GM21360 (cell line): Measurements from ENCODE around the gene CNOT11.
"Not testable (repeated sequence)": the region's sequence is repeated elsewhere in the genome, so short reads cannot be mapped to it uniquely, and the experiment has no call there.

ENCODE experiments used
- ATAC-seq: cut with Tn5 transposase; IDR thresholded peaks from one replicate; pipeline ENCODE4 v1.9.1; 2021; ENCODE audit warnings: mild to moderate bottlenecking, moderate library complexity; ENCODE audit not compliant: unreplicated experiment

Gene CNOT11

DNA sequence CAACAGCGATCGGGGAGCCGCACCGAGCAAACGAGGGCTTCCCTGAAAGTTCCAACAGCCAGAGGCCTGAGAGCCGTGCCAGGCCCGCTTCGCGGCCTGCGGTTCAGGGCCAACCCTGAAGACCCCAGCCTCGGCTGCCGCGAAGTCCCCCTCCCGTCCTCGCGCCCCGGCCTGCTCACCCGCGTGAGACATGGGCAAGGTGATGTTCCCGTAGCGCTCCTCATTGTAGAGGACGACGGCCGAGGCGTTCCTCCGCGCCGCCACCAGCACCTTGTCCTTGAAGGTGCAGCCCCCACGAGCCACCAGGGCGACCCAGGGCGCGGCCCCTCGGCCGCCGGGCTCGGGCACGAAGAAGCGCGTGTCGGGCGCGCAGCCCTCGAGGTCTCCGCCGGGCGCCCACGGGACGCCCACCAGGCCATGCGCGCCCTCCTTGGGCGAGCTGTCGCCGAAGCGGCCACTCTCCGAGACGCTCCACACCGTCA, 55.3 kb downstream of the CNOT11 start:
- no peak for ATAC-seq

DNA sequence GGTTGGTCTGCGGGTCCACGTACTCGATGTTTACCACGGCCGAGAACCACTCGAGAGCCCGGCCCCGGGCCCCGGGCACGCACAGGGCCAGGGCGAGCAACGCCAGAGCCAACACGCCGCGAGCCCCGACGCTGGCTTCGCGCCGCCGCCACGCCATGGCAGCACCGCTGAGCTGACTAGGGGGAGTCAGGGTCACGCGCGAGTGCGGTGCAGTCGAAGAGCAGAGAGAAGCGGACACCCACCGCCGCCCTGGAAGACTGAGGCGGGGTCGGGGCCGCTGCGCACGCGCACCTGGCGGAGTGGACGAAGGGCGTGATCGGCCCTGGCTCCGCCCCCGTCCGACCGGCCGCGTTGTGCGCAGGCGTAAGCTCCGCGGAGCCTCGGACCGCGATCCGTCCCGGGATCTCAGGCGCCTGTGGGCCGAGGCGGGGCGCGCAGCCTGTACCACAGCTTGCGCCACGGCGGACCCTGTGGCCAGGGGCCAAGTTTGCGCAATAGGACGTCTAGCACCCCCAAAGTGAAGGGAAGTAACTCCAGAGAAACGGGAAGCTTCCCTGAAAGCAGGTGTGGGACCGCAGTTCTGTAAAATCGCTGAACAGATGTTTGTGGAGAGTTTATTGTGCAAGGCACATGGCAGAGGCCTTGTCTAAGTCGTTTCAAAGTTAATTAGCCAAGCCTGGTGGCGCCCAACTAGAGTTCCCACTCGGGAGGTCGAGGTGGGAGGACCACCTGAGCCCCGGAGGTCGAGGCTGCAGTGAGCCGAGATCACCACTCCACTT, 55.9 kb downstream of the CNOT11 start, which contains the start of gene RNF149:
RNF149 (minus strand) TSS at position 270 of the 779 bp plus-strand sequence; CDS start at position 157, 113 bp downstream.
- peak; percentile 64 for ATAC-seq

DNA sequence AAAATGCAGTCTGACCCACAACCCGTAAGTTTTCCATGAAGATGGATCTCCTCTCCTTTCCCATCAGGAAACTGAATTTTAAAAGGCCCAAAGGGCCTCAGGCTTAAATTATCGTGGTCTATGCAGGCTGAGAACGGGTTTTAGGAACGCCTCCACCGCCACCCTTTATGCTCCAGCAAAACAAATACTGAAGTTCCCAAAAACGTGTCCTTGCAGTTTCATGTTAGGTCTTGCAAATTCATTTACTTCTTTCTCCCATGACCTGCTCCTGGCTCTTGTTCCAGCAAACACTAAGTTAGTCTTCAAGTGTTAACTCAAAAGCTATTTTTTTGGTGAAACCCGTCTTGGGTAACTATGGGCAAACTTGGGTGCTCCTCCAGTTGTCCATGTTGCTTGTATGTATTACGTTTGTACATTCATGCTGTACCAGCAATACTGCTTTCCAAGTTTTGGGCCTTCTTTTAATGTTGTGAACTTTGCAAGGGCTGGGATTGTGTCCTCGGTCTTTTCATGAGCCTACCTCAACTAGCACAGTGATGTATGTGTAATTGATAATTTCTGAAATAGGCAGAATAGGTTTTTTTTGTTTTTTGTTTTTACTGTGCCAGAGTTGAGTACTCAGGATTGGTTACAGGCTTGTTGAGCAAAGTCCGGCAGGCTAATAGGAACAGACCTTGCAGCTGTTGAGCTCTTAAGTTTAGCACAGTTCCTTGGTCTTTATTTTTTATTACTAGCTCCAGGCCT, 57.6 kb downstream of the CNOT11 start:
- ATAC-seq: no peak

DNA sequence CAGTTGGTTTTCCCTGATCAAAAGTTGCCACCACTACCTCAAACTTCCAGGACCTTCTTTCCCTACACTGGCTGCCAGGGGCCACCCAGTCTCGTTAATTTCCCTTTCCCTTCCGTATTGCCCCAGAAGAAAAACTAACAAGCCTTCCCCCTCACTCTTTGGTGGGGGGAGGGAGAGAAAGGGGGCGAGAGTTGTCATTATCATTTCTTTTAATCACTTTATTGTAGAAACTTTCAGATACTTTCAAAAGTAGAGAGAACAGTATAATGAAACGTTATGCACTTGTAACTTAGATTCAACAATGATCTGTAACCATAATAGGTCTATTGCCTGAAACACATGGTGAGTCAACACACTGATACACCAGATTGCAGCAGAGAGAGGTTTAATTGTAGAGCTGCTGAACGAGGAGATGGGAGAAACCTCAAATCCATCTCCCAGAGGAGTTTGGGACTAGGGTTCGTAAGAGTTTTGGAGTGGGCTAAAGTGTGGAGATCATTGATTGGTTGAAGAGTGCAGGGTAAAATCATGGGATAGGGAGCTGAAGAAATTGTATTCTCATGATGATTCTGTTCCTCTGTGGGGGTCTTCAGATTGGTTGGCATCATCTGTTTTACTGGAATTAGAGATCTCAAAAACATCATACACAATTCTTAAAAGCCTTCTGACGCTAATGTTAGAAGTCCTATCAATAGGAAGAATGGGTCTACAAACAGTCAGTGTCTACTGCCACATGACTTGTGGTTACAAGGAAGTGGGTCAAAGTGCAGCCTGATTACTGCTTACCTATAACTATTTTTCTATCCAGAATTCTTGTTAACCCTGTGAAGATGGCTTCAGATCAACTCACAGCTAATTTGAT, 58.4 kb downstream of the CNOT11 start:
- no peak for ATAC-seq

DNA sequence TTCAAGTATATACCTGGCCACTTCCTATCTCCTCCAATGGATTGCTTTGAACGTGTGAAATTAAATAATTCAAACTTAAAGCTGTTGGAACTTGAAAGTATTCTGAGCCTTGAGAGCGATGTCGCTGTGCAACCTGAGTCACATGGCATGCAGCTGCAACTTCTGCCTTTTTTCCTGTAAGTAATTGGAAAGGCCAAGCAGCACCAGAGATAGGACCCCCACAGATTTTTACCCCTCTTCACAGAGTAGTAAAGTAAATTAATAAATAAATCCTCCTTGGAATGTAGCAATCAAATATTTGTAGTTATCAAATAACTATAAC, 59.0 kb downstream of the CNOT11 start:
- no peak for ATAC-seq

DNA sequence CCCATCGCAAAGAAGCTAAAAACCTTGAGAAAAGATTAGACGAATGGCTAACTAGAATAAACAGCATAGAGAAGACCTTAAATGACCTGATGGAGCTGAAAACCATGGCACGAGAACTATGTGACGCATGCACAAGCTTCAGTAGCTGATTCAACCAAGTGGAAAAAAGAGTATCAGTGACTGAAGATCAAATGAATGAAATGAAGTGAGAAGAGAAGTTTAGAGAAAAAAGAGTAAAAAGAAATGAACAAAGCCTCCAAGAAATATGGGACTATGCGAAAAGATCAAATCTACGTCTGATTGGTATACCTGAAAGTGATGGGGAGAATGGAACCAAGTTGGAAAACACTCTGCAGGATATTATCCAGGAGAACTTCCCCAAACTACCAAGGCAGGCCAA, 63.9 kb downstream of the CNOT11 start:
- ATAC-seq: not testable (repeated sequence)
